Large intestine (tissue), 12 donors: ENCODE data around the gene PRKCE. TPM values are rescaled to one million over a fixed set of nuclear protein-coding genes. Genes with fewer than 3 reads are reported as not detected.

Experiments used
- DNase-seq, 2 donors: peaks; one replicate each; pipeline versions ENCODE4 v3.0.0 to v3.0.0-alpha.2; 2013
- H3K27ac ChIP-seq: one replicate; pipeline ENCODE4 v1.5.1; 2013; ENCODE audit warnings: low read length
- H3K27me3 ChIP-seq: 2 replicates; pipeline ENCODE4 v1.6.1; 2013; ENCODE audit warnings: low read length; ENCODE audit not compliant: control insufficient read depth, insufficient read depth
- H3K36me3 ChIP-seq: 2 replicates; pipeline ENCODE4 v1.6.1; 2013; ENCODE audit warnings: low read length; ENCODE audit not compliant: control insufficient read depth, insufficient read depth
- H3K4me1 ChIP-seq: one replicate; pipeline ENCODE4 v1.6.1; 2013; ENCODE audit warnings: low read length; ENCODE audit not compliant: control insufficient read depth, insufficient read depth
- H3K4me3 ChIP-seq: one replicate; pipeline ENCODE4 v1.5.1; 2013; ENCODE audit warnings: low read length
- H3K9me3 ChIP-seq: one replicate; pipeline ENCODE4 v1.6.1; 2013; ENCODE audit warnings: mild to moderate bottlenecking, low read depth, low read length, moderate library complexity; ENCODE audit not compliant: control insufficient read depth
- WGBS: methylation state at CpG from one replicate; pipeline ENCODE4 v1.1.5; 2013; ENCODE audit warnings: low lambda C conversion rate; ENCODE audit not compliant: insufficient coverage; 5-methylcytosine and 5-hydroxymethylcytosine counted together
- long read RNA-seq, 11 donors: transcript quantifications; one replicate each; lab custom pipeline, GENCODE V29; 2026
- polyA plus RNA-seq: library from polyadenylated mRNA; unstranded; fragments of 120-200 nt; gene quantifications from one replicate; pipeline ENCODE4 v1.2.1, GENCODE V29; 2013

Gene PRKCE
- 13.0 TPM for polyA plus RNA-seq
- long read RNA-seq, donor 1 = 0 reads
- long read RNA-seq, donor 2 = 0 reads
- long read RNA-seq, donor 3 = 0 reads
- long read RNA-seq, donor 4 = 0 reads
- long read RNA-seq, donor 5 = 0 reads
- long read RNA-seq, donor 6 = 0 reads
- long read RNA-seq, donor 7 = 0 reads
- long read RNA-seq, donor 8, full-length matches to known transcripts = 1 of 1 reads
- long read RNA-seq, donor 8, partial matches to known transcripts = 0 of 1 reads
- long read RNA-seq, donor 8, other reads (novel, unspliced or antisense) = 0 of 1 reads
- long read RNA-seq, donor 9, full-length matches to known transcripts = 2 of 2 reads
- long read RNA-seq, donor 9, partial matches to known transcripts = 0 of 2 reads
- long read RNA-seq, donor 9, other reads (novel, unspliced or antisense) = 0 of 2 reads
- long read RNA-seq, donor 10, full-length matches to known transcripts = 1 of 1 reads
- long read RNA-seq, donor 10, partial matches to known transcripts = 0 of 1 reads
- long read RNA-seq, donor 10, other reads (novel, unspliced or antisense) = 0 of 1 reads
- long read RNA-seq, donor 11 = 0 reads

DNA sequence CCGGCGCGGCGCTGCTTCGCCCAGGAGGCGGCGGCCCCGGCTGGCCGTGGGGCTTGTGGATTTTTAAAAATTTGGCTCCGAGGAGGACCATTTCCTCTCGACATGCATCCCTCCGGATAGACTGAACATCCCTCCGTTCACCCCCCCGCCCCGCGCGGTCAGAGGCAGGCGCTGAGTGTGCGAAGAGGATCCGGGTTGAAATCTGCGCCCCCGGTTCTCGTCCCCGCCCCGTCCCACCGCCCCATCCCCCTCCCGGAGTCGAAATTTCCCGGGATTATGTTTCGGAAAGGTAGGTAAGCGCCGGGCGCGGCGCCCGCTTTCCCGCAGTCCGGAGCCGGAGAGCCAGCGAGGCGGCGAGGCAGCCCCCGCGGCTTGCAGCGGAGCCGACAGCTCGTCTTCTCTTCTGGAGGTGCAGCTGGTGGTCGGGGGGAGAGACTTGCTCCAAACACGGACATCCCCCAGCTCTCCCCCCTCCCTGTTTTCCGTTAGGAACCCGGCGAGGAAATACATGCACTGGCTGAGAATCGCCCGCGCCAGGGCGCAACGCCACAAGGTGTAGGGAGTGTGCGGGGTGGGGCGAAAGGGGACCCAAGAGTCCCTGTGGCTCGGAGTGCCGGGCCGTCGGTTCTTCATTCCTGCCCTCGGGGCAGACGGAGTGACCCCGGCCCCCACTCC, at the start of gene PRKCE:
PRKCE (plus strand) TSS at position 261 of the 675 bp plus-strand sequence.
- DNase-seq = peak; percentile 39 to 72
- H3K27ac ChIP-seq = peak within 1 kb of the TSS; percentile 94
- peak within 1 kb of the TSS; percentile 93 for H3K4me3 ChIP-seq
- H3K9me3 ChIP-seq = no peaks in the 10 kb centered on the region
- H3K4me1 ChIP-seq = peaks cover 29% of the 10 kb centered on the region
- H3K27me3 ChIP-seq = no peaks in the 10 kb centered on the region
- H3K36me3 ChIP-seq = peaks cover 3% of the 10 kb centered on the region
- no CpG with 5 or more reads among the region's 66 CpGs for WGBS

DNA sequence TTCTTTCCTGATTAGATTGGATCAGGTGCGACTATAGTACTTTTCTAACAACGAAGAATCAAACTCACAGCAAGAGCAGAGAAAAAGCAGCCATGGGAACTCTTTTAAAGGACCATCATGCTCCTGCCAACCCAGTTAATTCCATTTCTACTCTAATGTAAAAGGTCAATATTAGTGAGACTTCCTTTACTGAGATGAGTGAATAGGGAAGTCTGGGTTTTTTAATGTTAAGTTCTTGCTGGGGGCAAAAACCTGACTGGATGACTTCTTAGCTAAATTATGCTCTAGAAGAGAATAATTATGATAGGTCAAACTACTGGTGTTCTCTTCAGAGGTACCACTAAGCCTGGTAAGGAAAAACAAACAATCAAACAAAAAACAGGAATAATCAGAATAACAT, 48.9 kb upstream of the PRKCE start:
- Histone ChIP-seq H3K27me3 (no peaks in the 10 kb centered on the region), H3K9me3 (no peaks in the 10 kb centered on the region), H3K27ac (no peak overlapping the region), H3K4me1 (no peaks in the 10 kb centered on the region), H3K4me3 (no peak overlapping the region), H3K36me3 (peaks cover 45% of the 10 kb centered on the region)
- no CpG with 5 or more reads among the region's 2 CpGs for WGBS
- DNase-seq = no peak

DNA sequence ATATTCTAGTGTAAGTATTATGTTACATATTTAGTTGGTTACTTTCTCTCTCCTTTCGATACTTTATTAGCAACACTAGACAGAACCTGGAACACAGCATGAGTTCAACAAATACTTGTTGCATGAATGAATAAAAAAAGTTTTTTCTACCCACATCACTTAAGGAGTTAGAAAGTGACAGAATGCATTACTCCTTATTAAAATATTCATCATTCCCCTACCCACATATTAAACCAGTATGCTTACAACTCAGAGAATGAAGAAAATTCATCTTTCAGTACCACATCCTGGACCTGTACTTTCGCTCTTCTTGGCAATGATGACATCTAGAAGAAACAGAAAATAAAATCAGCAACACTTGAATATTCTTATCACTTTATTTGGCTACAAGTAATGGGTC, 46.4 kb upstream of the PRKCE start:
- no peak for DNase-seq
- H3K4me3 ChIP-seq = no peak overlapping the region
- peaks cover 27% of the 10 kb centered on the region for H3K36me3 ChIP-seq
- no peak overlapping the region for H3K27ac ChIP-seq
- no peaks in the 10 kb centered on the region for H3K9me3 ChIP-seq
- H3K4me1 ChIP-seq = no peaks in the 10 kb centered on the region
- no CpG with 5 or more reads among the region's 2 CpGs for WGBS
- H3K27me3 ChIP-seq = no peaks in the 10 kb centered on the region

DNA sequence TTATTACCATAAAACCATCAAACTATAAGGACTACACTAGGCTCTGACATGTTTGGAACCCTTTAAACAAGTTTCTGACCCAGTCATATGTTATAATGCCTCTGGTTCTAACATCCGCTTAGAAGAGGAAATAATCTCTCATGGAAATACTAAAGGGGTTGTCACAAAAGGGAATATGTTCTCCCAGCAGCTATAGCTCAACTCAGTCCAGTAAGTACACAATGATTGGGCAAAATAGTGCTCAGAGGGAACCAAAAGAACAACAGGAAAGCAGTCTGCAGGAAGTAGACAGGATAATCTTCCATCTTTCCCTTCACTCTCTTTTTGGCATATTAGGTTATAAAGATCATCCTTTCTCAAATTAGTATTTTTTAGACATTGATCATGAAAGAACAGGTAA, 44.7 kb upstream of the PRKCE start:
- Histone ChIP-seq H3K27me3 (no peaks in the 10 kb centered on the region), H3K9me3 (no peaks in the 10 kb centered on the region), H3K36me3 (peaks cover 12% of the 10 kb centered on the region), H3K27ac (no peak overlapping the region), H3K4me3 (no peak overlapping the region), H3K4me1 (peaks cover 3% of the 10 kb centered on the region)
- WGBS = no CpG with 5 or more reads among the region's 1 CpG
- no peak for DNase-seq

DNA sequence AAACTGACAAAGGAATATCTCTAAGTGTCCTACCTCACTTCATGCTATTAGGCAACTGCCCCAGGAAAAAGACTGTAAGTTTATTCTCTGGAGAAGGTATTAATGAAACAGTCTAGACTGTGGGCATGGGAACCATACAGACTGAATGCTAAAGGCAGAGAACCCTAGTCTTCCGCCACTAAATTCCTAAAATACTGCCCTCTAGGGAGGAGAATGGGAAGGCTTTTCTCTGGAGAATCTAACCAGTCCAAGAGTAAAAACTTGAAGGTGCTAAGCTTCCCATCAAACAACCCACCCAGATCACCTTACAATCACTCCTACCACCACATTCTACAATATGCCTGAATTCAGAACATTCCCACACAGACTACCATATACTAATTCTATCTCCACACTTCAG, 43.8 kb upstream of the PRKCE start:
- H3K36me3 ChIP-seq = peaks cover 10% of the 10 kb centered on the region
- no CpG with 5 or more reads among the region's 1 CpG for WGBS
- no peak overlapping the region for H3K27ac ChIP-seq
- H3K4me3 ChIP-seq = no peak overlapping the region
- DNase-seq = peak in 1 of 2 donors; percentile 14
- H3K9me3 ChIP-seq = no peaks in the 10 kb centered on the region
- peaks cover 6% of the 10 kb centered on the region for H3K4me1 ChIP-seq
- no peaks in the 10 kb centered on the region for H3K27me3 ChIP-seq

DNA sequence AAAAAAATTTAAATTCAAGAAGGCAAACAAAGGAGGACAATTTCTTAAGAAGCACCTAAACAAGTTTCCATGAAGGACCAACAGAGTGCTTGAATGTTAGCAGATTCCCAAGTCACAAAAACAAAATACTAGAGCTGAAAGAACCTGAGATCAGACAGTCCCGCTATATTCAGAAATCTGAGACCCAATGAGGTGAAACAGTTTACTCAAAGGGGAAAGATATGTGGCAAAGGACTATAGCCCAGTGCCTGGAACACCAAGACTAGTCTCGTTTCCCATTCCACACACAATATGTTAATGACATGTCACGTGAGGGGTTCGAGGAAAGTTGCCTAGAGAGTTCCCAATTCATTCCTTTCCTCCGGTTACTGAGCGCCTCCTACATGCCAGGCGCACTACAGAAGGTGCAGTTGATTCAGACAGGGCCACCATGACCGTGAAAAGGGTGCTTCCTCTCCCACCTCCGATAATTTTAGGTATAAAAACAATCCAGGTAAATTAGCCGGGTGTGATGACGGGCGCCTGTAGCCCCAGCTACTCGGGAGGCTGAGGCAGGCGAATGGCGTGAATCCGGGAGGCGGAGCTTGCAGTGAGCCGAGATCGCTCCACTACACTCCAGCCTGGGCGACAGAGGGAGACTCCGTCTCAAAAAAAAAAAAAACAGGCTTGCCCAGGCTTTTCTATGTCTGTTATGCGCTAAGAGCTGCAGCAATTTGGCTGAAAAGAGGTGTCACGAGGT, 41.0 kb upstream of the PRKCE start:
- peak; percentile 45 to 84 for DNase-seq
- Histone ChIP-seq H3K4me1 (peaks cover 6% of the 10 kb centered on the region), H3K4me3 (peak overlapping the region; percentile 77), H3K36me3 (no peaks in the 10 kb centered on the region), H3K9me3 (no peaks in the 10 kb centered on the region), H3K27me3 (no peaks in the 10 kb centered on the region), H3K27ac (peak overlapping the region; percentile 68)
- WGBS = no CpG with 5 or more reads among the region's 23 CpGs

DNA sequence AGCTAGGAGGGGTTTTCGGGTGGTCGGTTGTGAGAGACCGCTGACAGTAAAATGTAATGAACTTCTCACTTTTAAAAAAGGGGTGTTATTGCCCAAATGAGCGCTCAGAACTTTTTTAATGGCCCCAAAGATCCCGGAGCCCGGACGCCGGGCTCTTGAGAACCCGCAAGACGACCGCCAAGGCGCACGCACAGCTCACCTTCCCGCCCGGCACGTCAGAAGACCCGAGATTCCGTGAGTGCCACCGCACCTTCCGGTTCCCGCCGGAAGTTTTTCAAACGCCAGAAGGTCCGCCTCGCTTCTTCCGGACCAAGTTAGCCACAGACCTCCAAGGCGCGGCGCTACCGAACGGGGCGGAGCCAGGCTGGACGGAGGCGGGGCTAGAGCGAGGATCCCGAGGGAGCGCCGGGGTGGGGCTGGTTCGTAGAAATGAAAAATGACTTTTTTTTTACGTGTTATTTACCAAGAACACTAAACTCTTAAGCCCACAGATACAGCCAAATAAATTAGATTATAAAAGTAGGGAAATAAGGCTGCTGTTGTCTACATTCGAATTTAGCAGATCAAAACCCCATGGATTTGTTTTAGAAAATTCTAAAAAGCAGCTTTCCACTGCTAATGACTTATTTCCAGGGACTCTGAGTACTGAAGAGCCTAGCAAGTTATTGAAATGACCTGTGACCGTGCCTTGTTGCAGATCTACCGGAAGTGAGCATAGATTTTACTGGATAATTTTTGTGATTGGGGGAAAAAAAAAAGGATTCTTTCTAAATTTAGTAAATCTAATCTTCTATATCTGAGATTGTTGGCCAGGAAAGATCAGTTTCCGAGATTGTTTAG, 40.2 kb upstream of the PRKCE start, which contains the start of gene SRBD1:
SRBD1 (minus strand) TSS at position 248 of the 840 bp plus-strand sequence. CDS start 5,826 bp downstream, outside the sequence.
- peak; percentile 95 to 97 for DNase-seq

DNA sequence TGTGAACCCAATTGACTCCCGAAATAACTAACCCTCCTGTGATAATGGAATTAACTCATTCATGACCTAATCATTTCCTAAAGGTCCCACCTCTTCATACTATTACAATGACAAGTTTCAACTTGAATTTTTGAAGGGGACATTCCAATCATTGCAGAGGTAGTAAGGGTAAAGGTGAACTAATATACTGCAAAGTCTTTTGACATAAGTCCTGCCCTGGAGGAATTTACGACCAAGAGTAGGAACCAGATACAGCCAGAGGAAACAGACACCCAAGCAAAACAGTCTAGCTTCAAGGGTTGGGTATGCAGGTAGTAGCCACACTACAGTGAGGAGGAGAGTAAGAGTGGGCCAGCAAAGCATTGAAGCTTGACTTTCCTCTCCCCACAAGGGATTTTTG, 39.2 kb upstream of the PRKCE start:
- H3K4me1 ChIP-seq = peaks cover 6% of the 10 kb centered on the region
- H3K36me3 ChIP-seq = no peaks in the 10 kb centered on the region
- no peak overlapping the region for H3K27ac ChIP-seq
- no peaks in the 10 kb centered on the region for H3K9me3 ChIP-seq
- peak in 1 of 2 donors; percentile 11 for DNase-seq
- no CpG with 5 or more reads among the region's 2 CpGs for WGBS
- no peak overlapping the region for H3K4me3 ChIP-seq
- no peaks in the 10 kb centered on the region for H3K27me3 ChIP-seq

More for the DNA sequence above, 40.2 kb upstream of the PRKCE start, which contains the start of gene SRBD1:
- H3K9me3 ChIP-seq = no peaks in the 10 kb centered on the region
- H3K27me3 ChIP-seq = no peaks in the 10 kb centered on the region
- peak within 1 kb of the TSS; percentile 68 for H3K27ac ChIP-seq
- WGBS = 0% methylated on average over 4 of the region's 44 CpGs
- H3K4me1 ChIP-seq = peaks cover 6% of the 10 kb centered on the region
- peak within 1 kb of the TSS; percentile 77 for H3K4me3 ChIP-seq
- H3K36me3 ChIP-seq = no peaks in the 10 kb centered on the region

DNA sequence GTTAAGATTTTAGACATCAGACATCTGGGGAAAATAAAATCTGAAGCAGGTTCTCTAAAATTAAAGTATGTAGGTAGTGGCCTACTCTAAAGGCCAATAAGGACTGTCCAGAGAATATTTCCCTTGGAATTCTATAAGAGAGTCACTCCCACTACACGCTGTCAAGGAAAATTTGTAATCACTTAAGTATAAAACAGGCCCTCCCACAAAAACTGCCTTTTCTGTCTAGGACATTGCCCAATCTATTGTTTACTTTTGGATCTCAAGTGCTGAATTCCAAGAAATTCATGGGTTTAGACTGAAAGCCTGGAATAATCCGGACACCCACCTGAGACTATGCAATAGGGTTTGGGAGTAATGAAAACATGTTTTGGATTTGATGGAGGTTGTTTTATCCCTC, 38.7 kb upstream of the PRKCE start:
- Histone ChIP-seq H3K9me3 (no peaks in the 10 kb centered on the region), H3K4me3 (no peak overlapping the region), H3K27ac (no peak overlapping the region), H3K27me3 (no peaks in the 10 kb centered on the region), H3K4me1 (peaks cover 6% of the 10 kb centered on the region), H3K36me3 (no peaks in the 10 kb centered on the region)
- WGBS = no CpG with 5 or more reads among the region's 2 CpGs
- DNase-seq = no peak
